Middle frontal gyrus (tissue), 1 donor: ENCODE data around the gene AP2S1.
"Not testable (repeated sequence)": the region's sequence is repeated elsewhere in the genome, so short reads cannot be mapped to it uniquely, and the experiment has no call there.

ENCODE experiments used
- DNase-seq: peaks from one replicate; pipeline ENCODE4 v3.0.0-alpha.2; 2015; ENCODE audit warnings: low spot score; ENCODE audit errors: extremely low spot score

AP2S1 gene

DNA sequence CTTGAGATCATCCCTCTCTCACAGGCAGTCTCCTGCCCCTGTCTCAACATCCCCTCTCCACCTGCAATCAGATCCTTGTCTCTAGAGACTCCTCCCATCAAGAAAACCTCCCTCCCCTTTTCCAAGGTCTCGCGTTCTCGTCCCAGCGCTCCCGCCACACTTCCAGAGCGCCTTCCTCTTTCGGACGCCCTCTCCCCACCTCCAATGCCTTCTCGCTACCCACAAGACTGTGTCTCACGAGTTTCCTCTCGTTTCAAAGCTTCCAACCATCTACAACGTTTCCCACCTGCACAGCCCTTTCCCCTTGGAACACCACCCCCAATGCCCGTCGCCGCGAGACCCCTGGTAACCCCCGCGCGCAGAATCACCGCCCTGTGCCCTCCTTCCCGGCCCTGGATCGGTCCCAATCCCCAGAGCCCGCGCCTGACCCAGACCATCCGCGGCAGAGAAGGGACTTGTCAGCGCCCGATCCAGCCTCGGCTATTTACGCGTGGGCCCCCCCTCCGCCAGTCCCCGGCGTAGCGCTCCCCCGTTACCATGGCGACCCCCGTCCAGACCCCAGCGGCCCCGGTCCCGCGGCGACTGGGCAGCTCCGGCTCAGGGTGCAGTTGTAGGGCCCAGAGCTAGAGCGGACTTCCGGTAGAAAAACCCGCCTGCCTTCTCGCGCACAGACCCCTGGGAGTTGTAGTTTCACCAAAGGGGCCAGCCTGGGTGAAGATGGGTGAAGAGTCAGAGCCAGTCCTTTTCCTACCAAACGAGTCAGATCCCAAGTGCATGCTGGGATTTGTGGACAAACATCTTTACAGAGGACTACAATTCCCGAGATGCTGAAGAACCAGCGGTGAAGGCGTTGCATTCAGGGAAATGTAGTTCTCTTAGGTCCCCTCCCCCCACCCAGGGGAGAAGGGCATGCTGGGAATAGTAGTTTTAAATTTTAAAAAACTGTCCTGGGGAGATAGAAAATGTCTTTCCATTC lies at the start of gene AP2S1:
AP2S1 (minus strand) TSS at position 619 of the 976 bp plus-strand sequence; CDS start at position 539, 80 bp downstream.
- DNase-seq: peak; percentile 99

DNA sequence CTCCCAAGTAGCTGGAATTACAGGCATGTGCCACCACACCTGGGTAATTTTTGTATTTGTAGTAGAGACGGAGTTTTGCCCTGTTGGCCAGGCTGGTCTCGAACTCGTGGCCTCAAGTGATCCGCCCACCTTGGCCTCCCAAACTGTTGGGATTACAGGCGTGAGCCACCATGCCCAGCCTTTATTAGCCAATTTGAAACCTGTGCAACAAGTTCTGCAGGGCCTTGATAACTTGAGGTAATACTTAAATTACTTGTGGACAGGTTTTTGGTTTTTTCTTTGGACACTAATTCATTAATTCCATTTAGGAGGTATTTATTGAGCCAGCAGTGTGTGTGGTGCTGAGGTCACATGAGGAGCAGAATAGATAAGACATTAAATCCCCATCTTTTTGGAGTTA lies 49.7 kb upstream of the AP2S1 start:
- no peak for DNase-seq

DNA sequence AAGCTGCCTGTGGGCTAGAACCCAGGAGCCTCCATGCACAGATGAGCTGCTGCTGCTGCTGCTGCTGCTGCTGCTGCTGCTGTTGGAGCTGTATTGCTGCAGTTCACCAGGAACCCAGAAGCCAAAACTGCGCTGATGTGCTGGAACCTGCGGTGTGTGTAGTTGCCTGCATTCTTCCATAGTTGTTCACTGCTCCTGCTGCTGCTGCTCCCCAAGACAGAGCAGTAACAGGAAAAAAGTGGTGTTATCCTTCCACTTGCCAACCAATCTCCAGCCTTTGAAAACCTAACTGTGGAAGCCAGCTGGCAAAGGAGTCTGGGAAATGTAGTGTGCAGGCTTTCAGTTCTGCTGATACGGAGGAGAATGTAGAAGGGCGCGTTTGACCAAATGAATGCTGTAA lies 48.1 kb upstream of the AP2S1 start:
- DNase-seq: no peak

DNA sequence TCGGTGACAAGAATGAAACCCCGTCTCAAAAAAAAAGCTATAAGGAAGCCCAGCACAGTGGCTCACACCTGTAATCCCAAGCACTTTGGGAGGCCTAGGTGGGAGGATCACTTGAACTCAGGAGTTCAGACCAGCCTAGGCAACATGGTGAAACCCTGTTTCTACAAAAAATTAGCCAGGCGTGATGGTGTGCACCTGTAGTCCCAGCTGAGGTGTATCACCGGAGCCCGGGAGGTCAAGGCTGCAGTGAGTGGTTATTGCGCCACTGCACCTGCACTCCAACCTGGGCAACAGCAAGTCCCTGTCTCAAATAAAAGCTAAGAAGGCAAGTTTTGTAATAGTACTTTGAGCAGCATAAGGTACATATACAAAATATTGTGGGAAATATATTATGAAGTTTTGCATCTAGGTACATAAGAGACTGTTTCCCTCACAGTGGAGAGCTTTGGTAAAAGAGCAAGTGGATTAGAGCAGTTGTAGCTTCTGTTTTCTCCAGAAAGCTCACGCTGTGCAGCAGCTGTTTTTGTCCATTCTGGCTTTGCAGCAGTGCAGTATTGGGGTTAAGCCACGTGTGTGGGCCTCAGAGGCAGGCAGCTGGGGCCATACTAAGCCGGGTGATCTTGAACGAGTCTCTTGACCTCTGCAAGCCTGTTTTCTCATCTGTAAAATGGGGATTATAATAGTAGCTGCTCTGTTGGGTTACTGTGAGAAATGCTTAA lies 45.6 kb upstream of the AP2S1 start:
- no peak for DNase-seq

DNA sequence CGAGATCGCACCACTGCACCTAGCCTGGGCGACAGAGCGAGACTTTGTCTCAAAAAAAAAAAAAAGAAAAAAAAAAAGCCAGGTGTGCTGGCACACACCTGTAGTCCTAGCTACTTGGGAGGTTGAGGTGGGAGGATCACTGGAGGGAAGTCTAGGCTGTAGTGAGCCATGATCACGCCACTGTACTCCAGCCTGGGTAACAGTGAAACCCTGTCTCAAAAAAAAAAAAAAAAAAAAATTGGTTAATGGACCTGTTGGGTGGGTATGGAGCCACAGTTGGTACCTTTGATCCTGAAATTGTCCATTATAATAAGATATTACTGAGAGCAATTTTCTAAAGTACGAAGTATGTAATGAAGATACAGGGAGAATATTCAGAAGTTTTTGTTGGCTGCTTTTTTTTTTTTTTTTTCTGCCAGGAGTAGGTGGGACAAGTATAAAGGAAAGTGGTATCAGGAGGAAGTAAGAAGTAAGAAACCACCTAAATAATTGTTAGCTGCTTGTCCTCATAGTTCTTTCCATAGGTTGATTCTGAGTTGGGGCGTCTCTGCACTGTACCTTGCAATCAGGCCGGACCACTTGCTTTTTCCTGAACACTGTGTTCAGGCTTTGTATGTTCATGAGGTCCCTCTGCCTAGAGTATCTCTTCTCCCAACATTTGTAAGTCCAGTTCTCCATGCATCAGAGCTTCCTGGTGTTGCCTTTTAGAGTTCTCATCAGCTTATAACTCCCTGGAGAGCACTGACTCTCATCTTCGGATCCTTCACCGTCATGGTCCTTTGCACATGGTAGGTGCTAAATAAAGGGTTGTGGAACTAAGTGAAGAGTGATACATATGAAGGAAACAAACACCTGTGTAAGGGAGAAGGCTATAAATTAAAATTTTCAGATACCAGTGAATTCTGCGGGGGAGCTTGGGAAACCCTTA lies 41.9 kb upstream of the AP2S1 start:
- DNase-seq: no peak

DNA sequence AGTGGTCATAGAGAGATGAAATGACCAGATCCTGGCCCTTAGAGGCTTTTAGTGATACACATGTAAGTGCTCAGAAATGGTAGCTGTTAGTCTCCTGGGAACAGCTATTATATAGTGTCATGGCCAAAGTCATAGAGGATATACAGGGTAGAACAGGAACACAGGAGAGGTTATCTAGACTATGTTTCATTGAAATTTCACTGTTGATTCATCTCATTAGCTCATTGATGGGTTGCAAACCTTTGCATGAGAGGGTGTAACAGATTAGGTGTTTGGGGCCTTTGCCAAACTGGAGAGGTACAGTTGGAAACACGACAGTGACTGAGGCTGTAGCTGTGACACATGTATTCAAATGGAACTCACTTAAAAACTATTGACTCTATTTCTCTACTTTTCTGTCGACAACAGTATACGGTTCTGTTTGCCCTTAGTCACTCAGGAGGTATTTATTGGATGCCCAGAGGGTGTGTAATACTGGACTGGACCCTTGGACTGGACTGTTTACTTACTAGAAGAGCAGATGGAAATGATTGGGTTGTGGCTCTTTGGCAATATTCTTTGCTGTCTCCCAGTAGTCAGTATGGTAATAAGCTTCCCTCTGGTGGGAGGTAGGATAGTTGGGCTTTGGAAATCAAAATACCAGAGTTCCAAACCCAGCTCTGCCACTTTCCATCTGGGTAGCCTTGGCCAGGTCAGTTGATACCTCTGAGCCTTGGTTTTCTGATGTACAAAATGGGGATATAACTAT lies 40.0 kb upstream of the AP2S1 start:
- DNase-seq: no peak

DNA sequence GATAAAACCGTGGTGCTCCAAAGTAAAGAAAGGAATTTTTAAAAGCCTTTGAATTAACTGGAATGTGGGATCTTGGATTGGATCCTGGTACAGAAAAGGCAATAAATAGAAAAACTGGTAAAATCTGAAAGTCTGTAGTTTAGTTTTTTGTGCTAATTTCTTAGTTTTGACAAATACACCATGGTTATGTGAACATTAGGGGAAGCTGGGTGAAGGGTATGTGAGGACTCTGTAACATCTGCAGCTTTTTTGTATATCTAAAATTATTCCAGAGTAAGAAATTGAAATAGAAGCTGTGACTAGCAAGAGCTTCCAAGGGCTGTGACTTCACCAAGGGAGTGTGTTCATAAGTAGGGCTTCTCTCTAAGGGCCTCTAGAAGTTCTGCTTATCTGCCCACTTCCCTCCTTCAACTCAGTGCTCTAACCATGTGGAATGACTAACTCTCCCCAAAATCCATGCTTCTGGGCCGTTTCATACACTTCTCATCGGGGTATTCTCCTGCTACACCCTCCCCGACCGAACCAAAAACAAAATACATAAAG lies 36.7 kb upstream of the AP2S1 start:
- no peak for DNase-seq

DNA sequence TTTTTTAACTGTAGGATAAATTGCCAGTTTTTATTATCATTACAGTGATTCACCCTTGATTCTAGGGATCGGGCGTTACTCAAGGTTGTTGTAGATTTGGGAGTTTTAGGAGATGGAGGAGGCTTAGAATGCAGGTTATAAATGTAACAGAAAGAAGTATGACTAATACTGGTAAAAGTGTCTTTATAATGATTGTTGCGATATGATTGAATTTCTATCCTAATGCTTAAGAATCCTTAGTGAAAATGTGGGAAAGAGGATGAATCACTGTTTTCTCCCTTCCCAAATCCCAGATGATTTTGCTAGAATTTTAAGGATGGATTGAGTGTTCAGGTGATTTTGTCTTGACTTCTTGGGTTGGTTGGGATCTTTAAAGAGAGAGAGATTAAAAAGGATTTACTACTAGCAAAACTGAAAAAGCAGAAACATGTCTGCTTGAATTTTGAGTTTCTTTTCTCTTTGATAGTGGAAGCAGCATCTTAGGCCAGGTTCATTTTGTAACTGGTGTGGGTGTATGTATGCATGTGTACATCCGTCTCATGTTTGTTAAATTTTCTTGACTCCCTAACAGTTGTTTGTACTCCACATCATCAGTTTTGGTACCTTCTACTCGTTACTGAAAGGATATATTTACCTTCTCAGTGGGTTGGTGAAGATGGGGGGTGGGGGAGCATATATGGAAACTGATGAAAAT lies 36.0 kb upstream of the AP2S1 start:
- DNase-seq: no peak

DNA sequence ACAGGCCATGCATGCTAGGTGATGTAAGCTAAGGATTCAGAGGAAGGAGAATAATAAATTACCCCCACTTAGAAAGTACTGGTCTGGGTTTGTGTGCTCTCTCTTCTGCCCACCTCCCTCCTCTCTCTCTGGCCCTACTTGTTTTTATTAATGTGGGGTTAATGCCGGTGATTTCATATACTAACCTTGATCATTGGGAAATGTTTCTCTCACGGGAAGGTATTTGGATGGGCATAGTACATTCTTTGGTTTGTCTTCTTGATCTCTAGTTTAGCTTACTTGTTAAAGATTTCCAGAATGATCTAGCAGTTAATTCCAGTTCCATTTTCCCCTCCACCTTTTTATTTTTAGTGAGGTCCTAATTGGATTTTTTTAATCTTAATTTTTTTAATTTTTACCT lies 34.8 kb upstream of the AP2S1 start:
- no peak for DNase-seq

DNA sequence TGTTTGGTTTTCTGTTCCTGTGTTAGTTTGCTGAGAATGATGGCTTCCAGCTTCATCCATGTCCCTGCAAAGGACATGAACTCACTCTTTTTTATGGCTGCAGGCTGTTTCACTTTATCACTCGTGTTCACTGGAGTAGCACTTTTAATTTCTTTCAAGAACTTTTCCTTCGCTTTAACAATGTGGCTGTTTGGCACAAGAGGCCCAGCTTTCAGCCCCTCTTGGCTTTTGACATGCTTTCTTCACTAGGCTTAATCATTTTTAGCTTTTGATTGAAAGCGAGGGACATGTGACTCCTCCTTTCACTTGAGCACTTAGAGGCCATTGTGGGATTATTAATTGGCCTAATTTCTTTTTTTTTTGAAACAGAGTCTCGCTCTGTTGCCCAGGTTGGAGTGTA lies 32.1 kb upstream of the AP2S1 start:
- DNase-seq: not testable (repeated sequence)

DNA sequence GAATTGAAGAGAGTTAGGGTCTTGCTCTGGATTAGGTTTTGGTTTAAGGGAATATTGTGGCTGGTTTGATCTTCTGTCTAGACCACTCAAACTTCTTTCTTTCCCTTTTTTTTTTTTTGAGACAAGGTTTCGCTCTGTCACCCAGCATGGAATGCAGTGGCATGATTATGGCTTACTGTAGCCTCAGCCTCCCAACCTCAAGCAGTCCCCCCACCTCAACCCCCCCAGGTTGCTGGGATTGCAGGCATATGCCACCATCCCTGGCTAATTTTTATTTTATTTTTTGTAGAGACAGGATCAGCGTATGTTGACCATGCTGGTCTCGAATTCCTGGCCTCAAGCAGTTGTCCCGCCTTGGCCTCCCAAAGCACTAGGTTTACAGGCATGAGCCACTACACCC lies 31.4 kb upstream of the AP2S1 start:
- no peak for DNase-seq

DNA sequence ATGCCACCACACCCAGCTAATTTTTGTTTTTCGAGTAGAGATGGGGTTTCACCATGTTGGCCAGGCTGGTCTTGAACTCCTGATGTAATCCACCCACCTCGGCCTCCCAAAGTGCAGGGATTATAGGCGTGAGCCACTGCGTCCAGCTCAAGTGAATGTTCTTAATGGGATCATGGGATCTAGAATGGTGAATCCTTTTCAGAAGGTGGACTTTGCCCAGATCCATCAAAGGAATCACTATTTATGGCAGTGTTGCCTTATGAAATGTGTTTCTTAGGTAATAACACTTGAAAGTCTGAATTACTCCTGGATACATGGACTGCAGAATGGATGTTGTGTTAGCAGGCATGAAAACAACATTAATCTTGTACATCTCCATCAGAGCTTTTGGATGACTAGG lies 30.4 kb upstream of the AP2S1 start:
- no peak for DNase-seq

DNA sequence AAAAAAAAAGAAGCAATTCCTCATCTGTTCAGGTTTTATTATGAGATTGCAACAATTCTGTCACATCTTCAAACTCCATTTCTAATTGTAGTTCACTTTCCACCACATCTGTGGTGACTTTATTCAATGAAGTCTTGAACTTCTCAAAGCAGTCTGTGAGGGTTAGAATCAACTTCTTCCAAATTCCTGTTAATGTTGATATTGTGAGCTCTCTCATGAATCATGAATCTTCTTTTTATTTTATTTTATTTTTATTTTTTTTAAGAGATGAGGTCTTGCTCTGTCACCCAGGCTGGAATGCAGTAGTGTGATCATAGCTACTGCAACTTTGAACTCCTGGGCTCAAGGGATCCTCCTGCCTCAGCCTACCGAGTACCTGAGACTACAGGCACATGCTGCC lies 29.8 kb upstream of the AP2S1 start:
- DNase-seq: no peak

DNA sequence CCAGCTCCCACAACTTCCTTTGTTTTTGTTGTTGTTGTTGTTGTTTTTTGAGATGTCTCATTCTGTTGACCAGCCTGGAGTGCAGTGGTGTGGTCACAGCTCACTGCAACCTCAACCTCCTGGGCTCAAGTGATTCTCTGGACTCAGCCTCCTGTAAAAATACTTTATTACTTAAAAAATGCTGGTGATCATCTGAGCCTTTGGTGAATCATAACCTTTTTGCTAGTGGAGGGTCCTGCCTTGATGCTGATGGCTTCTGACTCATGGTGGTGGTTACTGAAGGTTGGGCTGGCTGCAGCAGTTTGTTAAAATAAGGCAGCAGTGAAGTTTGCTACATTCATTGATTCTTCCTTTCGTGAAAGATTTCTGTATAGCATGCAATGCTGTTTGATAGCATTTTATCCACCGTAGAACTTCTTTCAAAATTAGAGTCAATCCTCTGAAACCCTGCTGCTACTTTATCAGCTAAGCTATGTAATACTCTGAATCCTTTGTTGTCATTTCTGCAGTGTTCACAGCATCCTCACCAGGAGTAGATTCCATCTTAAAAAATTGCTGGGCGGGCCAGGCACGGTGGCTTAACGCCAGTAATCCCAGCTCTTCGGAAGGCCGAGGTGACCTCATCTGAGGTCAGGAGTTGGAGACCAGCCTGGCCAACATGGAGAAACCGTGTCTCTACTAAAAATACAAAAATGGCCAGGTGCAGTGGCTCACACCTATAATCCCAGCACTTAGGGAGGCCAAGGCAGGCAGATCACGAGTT lies 28.1 kb upstream of the AP2S1 start:
- DNase-seq: no peak

DNA sequence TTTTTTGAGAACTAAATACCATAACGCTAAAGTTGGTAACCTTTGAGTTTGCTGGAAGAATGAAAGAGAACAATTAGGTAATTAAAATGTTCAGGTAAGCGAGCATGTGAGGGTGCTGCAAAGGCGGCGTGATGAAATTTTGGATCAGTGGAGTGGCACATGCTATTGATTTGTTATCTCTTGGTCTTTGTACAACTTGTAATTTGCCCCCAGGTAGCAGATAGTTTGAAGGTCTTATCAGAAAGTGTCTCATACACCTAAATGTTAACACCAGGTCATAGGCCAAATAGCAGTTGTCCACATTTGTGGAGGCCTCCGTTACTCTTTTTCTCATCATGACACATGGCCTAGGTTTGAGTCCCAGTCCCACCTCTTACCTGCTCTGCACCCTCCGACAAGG lies 25.0 kb upstream of the AP2S1 start:
- no peak for DNase-seq

DNA sequence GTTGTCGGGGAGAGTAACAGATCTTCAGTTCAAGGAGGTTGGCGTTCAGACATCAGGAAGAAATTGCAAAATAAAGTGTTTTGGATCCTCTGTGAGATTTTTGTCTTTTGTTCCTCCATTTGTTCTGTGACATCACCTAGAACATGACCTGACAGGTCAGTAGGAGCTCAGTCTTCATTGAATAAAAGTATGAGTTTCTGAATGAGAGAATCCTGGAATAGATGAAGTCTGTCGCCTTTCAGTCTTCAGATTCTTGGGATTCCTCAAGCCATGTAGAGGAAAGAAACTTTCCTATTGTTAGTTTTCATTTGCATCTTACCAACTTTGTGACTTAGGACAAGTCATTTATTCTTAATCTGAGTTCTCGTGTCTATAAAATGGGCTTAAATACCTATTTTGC lies 24.6 kb upstream of the AP2S1 start:
- DNase-seq: no peak

DNA sequence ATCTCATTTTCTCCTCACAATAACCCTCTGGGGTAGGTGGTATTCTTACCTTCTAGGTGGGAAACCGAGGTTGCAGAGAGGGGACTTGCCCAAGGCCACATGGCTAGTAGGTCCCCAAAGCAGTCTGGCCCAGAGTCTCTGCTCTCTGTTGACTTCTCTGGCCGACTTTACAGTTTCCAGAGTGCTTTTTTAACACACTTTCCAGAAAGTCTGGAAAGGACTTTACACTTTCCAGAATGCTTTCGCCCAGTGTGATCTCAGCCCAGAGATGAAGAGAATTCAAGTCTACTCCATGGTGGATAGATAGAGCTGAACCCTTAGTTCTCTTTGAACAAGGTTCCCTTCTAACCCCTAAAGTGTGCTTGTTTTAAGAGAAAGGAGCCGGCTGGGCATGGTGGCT lies 22.3 kb upstream of the AP2S1 start:
- DNase-seq: no peak

DNA sequence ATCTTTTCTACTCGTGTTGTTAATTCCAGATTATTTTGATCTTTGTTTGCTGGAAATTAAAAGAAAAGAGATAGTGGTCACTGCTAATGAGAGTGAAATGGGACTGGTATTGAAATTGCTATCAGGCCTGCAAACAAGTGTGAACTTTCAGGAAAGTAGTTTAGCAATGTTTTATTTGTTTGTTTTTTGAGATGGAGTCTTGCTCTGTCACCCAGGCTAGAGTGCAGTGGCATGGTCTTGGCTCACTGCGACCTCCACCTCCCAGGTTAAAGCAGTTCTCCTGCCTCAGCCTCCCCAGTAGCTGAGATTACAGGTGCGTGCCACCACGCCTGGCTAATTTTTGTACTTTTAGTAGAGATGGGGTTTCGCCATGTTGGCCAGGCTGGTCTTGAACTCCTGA lies 20.5 kb upstream of the AP2S1 start:
- DNase-seq: not testable (repeated sequence)
